GM23338 (cell line): ENCODE data around the gene SYT7. TPM values are rescaled to one million over a fixed set of nuclear protein-coding genes. Genes with fewer than 3 reads are reported as not detected.
A peak's percentile ranks its signal among the peaks of the same experiment; 100 is the strongest.

Source experiments
- ATAC-seq: fragments of 200-7000 bp; cut with Tn5 transposase; 3 replicates; pipeline ENCODE4 v1.9.1; 2020
- DNase-seq: peaks from one replicate; pipeline ENCODE4 v3.0.0-alpha.2; 2015; ENCODE audit warnings: low spot score
- H2AFZ ChIP-seq: fragments of 200-600 bp; sonication (generic); 2 replicates; pipeline ENCODE4 v1.8.0; 2016; ENCODE audit warnings: antibody characterized with exemption, mild to moderate bottlenecking, moderate library complexity
- H3F3A ChIP-seq: fragments of 200-600 bp; sonication (generic); replicated peaks from 2 replicates; pipeline ENCODE4 v1.8.0; 2017; ENCODE audit warnings: antibody characterized with exemption, mixed run types, low read depth
- H3K27ac ChIP-seq: fragments of 200-600 bp; sonication (generic); 2 replicates; pipeline ENCODE4 v1.6.1; 2016; ENCODE audit warnings: low read depth
- H3K27me3 ChIP-seq: fragments of 200-600 bp; sonication (generic); 2 replicates; pipeline ENCODE4 v1.8.0; 2016; ENCODE audit warnings: mild to moderate bottlenecking, mixed run types, moderate library complexity; ENCODE audit not compliant: insufficient read depth
- H3K36me3 ChIP-seq: fragments of 200-600 bp; sonication (generic); 2 replicates; pipeline ENCODE4 v1.8.0; 2016; ENCODE audit warnings: mild to moderate bottlenecking; ENCODE audit not compliant: insufficient read depth
- H3K4me1 ChIP-seq: fragments of 200-600 bp; sonication (generic); 2 replicates; pipeline ENCODE4 v1.8.0; 2016; ENCODE audit warnings: mild to moderate bottlenecking, moderate library complexity; ENCODE audit not compliant: insufficient read depth
- H3K4me2 ChIP-seq: fragments of 200-600 bp; sonication (generic); 2 replicates; pipeline ENCODE4 v1.7.1; 2017; ENCODE audit warnings: mixed run types
- H3K4me3 ChIP-seq: fragments of 200-600 bp; sonication (generic); 2 replicates; pipeline ENCODE4 v1.6.1; 2016; ENCODE audit warnings: mixed run types
- H3K79me2 ChIP-seq: fragments of 200-600 bp; sonication (generic); replicated peaks from 2 replicates; pipeline ENCODE4 v1.8.0; 2017; ENCODE audit warnings: mild to moderate bottlenecking; ENCODE audit not compliant: insufficient read depth
- H3K9me2 ChIP-seq: fragments of 200-600 bp; sonication (generic); 2 replicates; pipeline ENCODE4 v1.8.0; 2017; ENCODE audit not compliant: insufficient read depth
- H4K20me1 ChIP-seq: fragments of 200-600 bp; sonication (generic); replicated peaks from 2 replicates; pipeline ENCODE4 v1.8.0; 2017; ENCODE audit warnings: mild to moderate bottlenecking; ENCODE audit not compliant: insufficient read depth
- H3K27ac Mint-ChIP-seq: 2 replicates; pipeline ENCODE4 v1.8.0; 2020; ENCODE audit warnings: inconsistent platforms, mild to moderate bottlenecking, moderate library complexity, mixed read lengths
- H3K27me3 Mint-ChIP-seq: 3 replicates; pipeline ENCODE4 v1.8.0; 2022; ENCODE audit warnings: low read depth, mild to moderate bottlenecking, moderate library complexity, mixed read lengths, inconsistent platforms; ENCODE audit not compliant: insufficient read depth, poor library complexity
- H3K36me3 Mint-ChIP-seq: 3 replicates; pipeline ENCODE4 v1.8.0; 2021; ENCODE audit warnings: low read depth, mild to moderate bottlenecking, inconsistent platforms, moderate library complexity, mixed read lengths
- H3K4me1 Mint-ChIP-seq: 3 replicates; pipeline ENCODE4 v1.8.0; 2020; ENCODE audit warnings: mild to moderate bottlenecking, inconsistent platforms, mixed read lengths
- H3K4me3 Mint-ChIP-seq: 3 replicates; pipeline ENCODE4 v1.8.0; 2021; ENCODE audit warnings: moderate library complexity, mild to moderate bottlenecking, inconsistent platforms, mixed read lengths
- H3K9me3 Mint-ChIP-seq: 3 replicates; pipeline ENCODE4 v1.8.0; 2020; ENCODE audit warnings: moderate library complexity, mild to moderate bottlenecking, inconsistent platforms, mixed read lengths
- CREB1 ChIP-seq: fragments of 250-450 bp; sonication (Bioruptor Pico); IDR thresholded peaks from 2 replicates; pipeline ENCODE4 v1.5.0; 2020; ENCODE audit warnings: low read depth, mild to moderate bottlenecking, moderate library complexity
- EZH2 ChIP-seq: fragments of 200-600 bp; sonication (generic); IDR thresholded peaks from one replicate; pipeline ENCODE4 v1.8.0; 2017; ENCODE audit warnings: antibody characterized with exemption, mild to moderate bottlenecking, low read depth; ENCODE audit not compliant: unreplicated experiment
- EZH2phosphoT487 ChIP-seq: fragments of 200-600 bp; sonication (generic); IDR thresholded peaks from one replicate; pipeline ENCODE4 v1.8.1; 2018; ENCODE audit warnings: antibody characterized with exemption; ENCODE audit not compliant: unreplicated experiment
- JUNB ChIP-seq: IDR thresholded peaks from one replicate; pipeline ENCODE4 v1.6.1; 2016; ENCODE audit warnings: antibody characterized with exemption; ENCODE audit not compliant: unreplicated experiment
- NANOG ChIP-seq: IDR thresholded peaks from 2 replicates; pipeline ENCODE4 v1.6.1; 2016; ENCODE audit warnings: antibody characterized with exemption, borderline replicate concordance
- POLR2AphosphoS5 ChIP-seq: IDR thresholded peaks from 2 replicates; pipeline ENCODE4 v1.6.1; 2016; ENCODE audit warnings: antibody characterized with exemption, low read depth
- STAT1 ChIP-seq: IDR thresholded peaks from one replicate; pipeline ENCODE4 v1.6.1; 2016; ENCODE audit warnings: antibody characterized with exemption; ENCODE audit not compliant: unreplicated experiment
- polyA plus RNA-seq: library from polyadenylated mRNA; unstranded; fragments of >200 nt; fragmentation: Nextera tagmentation; extraction: Ambion mirVana; gene quantifications from 2 replicates; pipeline ENCODE4 v1.2.1, GENCODE V29; 2016
- total RNA-seq: library from RNA; depleted of rRNA; stranded (reverse); fragments of >200 nt; shearing (Covaris generic); gene quantifications from 2 replicates; pipeline ENCODE4 v1.2.3, GENCODE V29; 2014
- TF ChIP-seq, protein P1 (sequence below): IDR thresholded peaks from 2 replicates; pipeline ENCODE4 v1.6.1; 2016; ENCODE audit warnings: antibody characterized with exemption
- TF ChIP-seq, protein P2 (sequence below): fragments of 250-450 bp; sonication (Bioruptor Pico); IDR thresholded peaks from 2 replicates; pipeline ENCODE4 v1.5.0; 2020; ENCODE audit warnings: mild to moderate bottlenecking, moderate library complexity
- TF ChIP-seq, protein P3 (sequence below), 2 experiments: fragments of 200-600 bp in 1 of 2; sonication (generic) in 1 of 2; conservative IDR thresholded peaks; 2 replicates each; pipeline versions ENCODE4 v1.5.1 to v1.6.1; 2016 to 2017; ENCODE audit warnings: antibody characterized with exemption in 2 of 2, low read depth in 2 of 2, mild to moderate bottlenecking in 2 of 2, moderate library complexity in 1 of 2
- TF ChIP-seq, protein P4 (sequence below): IDR thresholded peaks from one replicate; pipeline ENCODE4 v1.6.1; 2018; ENCODE audit warnings: antibody characterized with exemption; ENCODE audit not compliant: unreplicated experiment

Gene SYT7
- total and polyA plus RNA-seq, 2 experiments from 2014 or later, result 1.6 to 10.3 TPM

DNA sequence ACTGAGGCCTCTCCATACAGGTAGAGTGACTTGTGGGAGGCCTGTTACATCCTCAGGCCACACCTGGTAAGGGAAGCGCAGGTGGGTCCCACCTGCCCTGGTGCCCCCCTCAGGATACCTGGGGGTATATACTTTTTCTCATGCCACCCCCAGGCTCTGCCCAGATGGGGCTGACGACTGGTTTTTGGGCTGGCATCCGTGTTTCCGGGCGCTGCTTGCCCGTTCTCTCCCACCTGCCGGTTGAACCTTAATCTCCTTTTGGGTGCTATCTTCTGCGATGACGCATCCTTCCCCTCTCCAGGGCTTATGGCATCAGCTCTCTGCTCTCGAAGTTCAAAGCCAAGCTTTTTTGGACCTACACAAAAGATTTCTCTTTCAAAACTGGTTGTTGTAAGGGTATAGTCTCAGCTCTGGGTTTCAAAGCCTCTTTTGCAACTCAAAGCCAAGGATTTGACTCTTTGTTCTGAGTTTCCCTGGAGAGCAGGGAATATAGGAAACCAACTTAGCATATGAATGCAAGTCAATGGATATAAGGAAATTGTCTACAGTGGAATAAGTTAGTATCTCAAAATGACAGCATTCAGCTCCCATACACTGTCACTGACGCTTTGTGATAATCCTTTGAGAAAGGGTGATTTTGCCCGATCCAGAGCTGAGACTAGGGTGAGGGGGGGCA, 80.9 kb downstream of the SYT7 start (continued):
- peak; percentile 93 for TF ChIP-seq NANOG

DNA sequence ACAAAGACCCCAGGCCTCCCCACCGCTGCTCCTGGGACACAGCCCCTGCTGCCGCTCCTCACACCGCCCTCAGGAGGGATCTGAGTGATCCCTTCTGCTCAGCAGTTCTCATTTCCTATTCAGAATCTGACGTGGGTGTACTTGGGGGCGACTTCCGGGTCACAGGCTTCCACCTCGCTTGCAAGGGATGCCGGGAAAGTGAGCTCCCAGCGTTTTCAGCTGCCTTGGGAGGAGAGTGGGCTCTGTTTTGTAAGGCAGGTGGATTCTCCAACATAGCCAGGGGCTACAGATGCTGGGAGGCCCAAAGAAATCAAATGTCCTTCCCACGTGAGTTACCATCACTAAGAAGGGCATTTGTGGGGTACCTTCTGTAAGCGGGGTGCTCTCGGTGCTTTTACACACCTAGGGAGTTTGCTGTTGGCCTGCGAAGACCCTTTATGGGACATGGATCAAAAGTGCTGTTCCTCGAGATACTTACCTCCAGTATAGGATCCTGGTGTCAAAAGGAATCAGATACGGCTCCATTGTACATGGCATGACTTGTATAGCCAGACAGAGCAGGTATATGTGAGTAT, 82.0 kb downstream of the SYT7 start:
- peaks cover 26% of the 10 kb centered on the region; the same call in 1 of the 2 replicates for H3K4me1 ChIP-seq
- no peak for DNase-seq
- peaks cover 10% of the 10 kb centered on the region for H3K27me3 Mint-ChIP-seq
- no peak overlapping the region for H3K4me3 Mint-ChIP-seq
- no peaks in the 10 kb centered on the region for H3K9me2 ChIP-seq
- peak overlapping the region; percentile 38; the same call in 1 of the 2 replicates for H2AFZ ChIP-seq
- ATAC-seq, result no peak
- peaks cover 8% of the 10 kb centered on the region; the same call in 1 of the 2 replicates for H3K27me3 ChIP-seq
- no peaks in the 10 kb centered on the region; the same call in 1 of the 2 replicates for H3K36me3 ChIP-seq
- no peaks in the 10 kb centered on the region for H3K36me3 Mint-ChIP-seq
- H3K79me2 ChIP-seq, result no peaks in the 10 kb centered on the region
- H3K4me2 ChIP-seq, result peak overlapping the region; percentile 38; the same call in 1 of the 2 replicates
- H3K4me3 ChIP-seq, result no peak overlapping the region
- H3K9me3 Mint-ChIP-seq, result no peaks in the 10 kb centered on the region
- H3K27ac ChIP-seq, result no peak overlapping the region
- H4K20me1 ChIP-seq, result no peaks in the 10 kb centered on the region
- peaks cover 37% of the 10 kb centered on the region for H3K4me1 Mint-ChIP-seq
- H3K27ac Mint-ChIP-seq, result no peak overlapping the region
- H3F3A ChIP-seq, result peaks cover 10% of the 10 kb centered on the region; the same call in 1 of the 2 replicates
- TF ChIP-seq JUNB (no peak), CREB1 (CRISPR knock-in tag) (no peak), EZH2 (no peak), STAT1 (no peak), POLR2AphosphoS5 (no peak), EZH2phosphoT487 (no peak)
- TF ChIP-seq, protein P1, sequence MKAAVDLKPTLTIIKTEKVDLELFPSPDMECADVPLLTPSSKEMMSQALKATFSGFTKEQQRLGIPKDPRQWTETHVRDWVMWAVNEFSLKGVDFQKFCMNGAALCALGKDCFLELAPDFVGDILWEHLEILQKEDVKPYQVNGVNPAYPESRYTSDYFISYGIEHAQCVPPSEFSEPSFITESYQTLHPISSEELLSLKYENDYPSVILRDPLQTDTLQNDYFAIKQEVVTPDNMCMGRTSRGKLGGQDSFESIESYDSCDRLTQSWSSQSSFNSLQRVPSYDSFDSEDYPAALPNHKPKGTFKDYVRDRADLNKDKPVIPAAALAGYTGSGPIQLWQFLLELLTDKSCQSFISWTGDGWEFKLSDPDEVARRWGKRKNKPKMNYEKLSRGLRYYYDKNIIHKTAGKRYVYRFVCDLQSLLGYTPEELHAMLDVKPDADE, result no peak
- TF ChIP-seq, protein P2, sequence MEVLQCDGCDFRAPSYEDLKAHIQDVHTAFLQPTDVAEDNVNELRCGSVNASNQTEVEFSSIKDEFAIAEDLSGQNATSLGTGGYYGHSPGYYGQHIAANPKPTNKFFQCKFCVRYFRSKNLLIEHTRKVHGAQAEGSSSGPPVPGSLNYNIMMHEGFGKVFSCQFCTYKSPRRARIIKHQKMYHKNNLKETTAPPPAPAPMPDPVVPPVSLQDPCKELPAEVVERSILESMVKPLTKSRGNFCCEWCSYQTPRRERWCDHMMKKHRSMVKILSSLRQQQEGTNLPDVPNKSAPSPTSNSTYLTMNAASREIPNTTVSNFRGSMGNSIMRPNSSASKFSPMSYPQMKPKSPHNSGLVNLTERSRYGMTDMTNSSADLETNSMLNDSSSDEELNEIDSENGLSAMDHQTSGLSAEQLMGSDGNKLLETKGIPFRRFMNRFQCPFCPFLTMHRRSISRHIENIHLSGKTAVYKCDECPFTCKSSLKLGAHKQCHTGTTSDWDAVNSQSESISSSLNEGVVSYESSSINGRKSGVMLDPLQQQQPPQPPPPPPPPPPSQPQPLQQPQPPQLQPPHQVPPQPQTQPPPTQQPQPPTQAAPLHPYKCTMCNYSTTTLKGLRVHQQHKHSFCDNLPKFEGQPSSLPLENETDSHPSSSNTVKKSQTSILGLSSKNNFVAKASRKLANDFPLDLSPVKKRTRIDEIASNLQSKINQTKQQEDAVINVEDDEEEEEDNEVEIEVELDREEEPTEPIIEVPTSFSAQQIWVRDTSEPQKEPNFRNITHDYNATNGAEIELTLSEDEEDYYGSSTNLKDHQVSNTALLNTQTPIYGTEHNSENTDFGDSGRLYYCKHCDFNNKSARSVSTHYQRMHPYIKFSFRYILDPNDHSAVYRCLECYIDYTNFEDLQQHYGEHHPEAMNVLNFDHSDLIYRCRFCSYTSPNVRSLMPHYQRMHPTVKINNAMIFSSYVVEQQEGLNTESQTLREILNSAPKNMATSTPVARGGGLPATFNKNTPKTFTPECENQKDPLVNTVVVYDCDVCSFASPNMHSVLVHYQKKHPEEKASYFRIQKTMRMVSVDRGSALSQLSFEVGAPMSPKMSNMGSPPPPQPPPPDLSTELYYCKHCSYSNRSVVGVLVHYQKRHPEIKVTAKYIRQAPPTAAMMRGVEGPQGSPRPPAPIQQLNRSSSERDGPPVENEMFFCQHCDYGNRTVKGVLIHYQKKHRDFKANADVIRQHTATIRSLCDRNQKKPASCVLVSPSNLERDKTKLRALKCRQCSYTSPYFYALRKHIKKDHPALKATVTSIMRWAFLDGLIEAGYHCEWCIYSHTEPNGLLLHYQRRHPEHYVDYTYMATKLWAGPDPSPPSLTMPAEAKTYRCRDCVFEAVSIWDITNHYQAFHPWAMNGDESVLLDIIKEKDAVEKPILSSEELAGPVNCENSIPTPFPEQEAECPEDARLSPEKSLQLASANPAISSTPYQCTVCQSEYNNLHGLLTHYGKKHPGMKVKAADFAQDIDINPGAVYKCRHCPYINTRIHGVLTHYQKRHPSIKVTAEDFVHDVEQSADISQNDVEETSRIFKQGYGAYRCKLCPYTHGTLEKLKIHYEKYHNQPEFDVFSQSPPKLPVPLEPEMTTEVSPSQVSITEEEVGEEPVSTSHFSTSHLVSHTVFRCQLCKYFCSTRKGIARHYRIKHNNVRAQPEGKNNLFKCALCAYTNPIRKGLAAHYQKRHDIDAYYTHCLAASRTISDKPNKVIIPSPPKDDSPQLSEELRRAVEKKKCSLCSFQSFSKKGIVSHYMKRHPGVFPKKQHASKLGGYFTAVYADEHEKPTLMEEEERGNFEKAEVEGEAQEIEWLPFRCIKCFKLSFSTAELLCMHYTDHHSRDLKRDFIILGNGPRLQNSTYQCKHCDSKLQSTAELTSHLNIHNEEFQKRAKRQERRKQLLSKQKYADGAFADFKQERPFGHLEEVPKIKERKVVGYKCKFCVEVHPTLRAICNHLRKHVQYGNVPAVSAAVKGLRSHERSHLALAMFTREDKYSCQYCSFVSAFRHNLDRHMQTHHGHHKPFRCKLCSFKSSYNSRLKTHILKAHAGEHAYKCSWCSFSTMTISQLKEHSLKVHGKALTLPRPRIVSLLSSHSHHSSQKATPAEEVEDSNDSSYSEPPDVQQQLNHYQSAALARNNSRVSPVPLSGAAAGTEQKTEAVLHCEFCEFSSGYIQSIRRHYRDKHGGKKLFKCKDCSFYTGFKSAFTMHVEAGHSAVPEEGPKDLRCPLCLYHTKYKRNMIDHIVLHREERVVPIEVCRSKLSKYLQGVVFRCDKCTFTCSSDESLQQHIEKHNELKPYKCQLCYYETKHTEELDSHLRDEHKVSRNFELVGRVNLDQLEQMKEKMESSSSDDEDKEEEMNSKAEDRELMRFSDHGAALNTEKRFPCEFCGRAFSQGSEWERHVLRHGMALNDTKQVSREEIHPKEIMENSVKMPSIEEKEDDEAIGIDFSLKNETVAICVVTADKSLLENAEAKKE, result no peak
- TF ChIP-seq, protein P3, sequence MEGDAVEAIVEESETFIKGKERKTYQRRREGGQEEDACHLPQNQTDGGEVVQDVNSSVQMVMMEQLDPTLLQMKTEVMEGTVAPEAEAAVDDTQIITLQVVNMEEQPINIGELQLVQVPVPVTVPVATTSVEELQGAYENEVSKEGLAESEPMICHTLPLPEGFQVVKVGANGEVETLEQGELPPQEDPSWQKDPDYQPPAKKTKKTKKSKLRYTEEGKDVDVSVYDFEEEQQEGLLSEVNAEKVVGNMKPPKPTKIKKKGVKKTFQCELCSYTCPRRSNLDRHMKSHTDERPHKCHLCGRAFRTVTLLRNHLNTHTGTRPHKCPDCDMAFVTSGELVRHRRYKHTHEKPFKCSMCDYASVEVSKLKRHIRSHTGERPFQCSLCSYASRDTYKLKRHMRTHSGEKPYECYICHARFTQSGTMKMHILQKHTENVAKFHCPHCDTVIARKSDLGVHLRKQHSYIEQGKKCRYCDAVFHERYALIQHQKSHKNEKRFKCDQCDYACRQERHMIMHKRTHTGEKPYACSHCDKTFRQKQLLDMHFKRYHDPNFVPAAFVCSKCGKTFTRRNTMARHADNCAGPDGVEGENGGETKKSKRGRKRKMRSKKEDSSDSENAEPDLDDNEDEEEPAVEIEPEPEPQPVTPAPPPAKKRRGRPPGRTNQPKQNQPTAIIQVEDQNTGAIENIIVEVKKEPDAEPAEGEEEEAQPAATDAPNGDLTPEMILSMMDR (conservative IDR thresholded peaks at IDR 0.05; ENCODE audit: low read depth in 2 of 2), result no peak
- TF ChIP-seq, protein P4, sequence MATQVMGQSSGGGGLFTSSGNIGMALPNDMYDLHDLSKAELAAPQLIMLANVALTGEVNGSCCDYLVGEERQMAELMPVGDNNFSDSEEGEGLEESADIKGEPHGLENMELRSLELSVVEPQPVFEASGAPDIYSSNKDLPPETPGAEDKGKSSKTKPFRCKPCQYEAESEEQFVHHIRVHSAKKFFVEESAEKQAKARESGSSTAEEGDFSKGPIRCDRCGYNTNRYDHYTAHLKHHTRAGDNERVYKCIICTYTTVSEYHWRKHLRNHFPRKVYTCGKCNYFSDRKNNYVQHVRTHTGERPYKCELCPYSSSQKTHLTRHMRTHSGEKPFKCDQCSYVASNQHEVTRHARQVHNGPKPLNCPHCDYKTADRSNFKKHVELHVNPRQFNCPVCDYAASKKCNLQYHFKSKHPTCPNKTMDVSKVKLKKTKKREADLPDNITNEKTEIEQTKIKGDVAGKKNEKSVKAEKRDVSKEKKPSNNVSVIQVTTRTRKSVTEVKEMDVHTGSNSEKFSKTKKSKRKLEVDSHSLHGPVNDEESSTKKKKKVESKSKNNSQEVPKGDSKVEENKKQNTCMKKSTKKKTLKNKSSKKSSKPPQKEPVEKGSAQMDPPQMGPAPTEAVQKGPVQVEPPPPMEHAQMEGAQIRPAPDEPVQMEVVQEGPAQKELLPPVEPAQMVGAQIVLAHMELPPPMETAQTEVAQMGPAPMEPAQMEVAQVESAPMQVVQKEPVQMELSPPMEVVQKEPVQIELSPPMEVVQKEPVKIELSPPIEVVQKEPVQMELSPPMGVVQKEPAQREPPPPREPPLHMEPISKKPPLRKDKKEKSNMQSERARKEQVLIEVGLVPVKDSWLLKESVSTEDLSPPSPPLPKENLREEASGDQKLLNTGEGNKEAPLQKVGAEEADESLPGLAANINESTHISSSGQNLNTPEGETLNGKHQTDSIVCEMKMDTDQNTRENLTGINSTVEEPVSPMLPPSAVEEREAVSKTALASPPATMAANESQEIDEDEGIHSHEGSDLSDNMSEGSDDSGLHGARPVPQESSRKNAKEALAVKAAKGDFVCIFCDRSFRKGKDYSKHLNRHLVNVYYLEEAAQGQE, result no peak
